HCEC 1CT (cell line): ENCODE data around the gene TIMP3.

Experiments
- DNase-seq: peaks from one replicate; pipeline ENCODE4 v3.0.0-alpha.2; 2017

TIMP3 gene

GRCh38 chr22:32809786-32810554 lies 8.5 kb downstream of the TIMP3 start:
- DNase-seq, result no peak

- DNase-seq, result no peak
Observed at GRCh38 chr22:32810555-32811133, 9.1 kb downstream of the TIMP3 start.

- DNase-seq, result no peak
Observed at GRCh38 chr22:32811788-32812545, 10.5 kb downstream of the TIMP3 start.

GRCh38 chr22:32814285-32814860 lies 12.9 kb downstream of the TIMP3 start:
- no peak for DNase-seq

- DNase-seq, result no peak
Observed at GRCh38 chr22:32815059-32815458, 13.6 kb downstream of the TIMP3 start.

- no peak for DNase-seq
Observed at GRCh38 chr22:32815943-32816342, 14.4 kb downstream of the TIMP3 start.

GRCh38 chr22:32817137-32817730 lies 15.7 kb downstream of the TIMP3 start:
- DNase-seq, result no peak

GRCh38 chr22:32818446-32819115 lies 17.1 kb downstream of the TIMP3 start:
- DNase-seq, result no peak

GRCh38 chr22:32819120-32819519 lies 17.6 kb downstream of the TIMP3 start:
- DNase-seq, result no peak

- DNase-seq, result no peak
Observed at GRCh38 chr22:32820131-32821119, 18.9 kb downstream of the TIMP3 start.

- DNase-seq, result no peak
Observed at GRCh38 chr22:32822179-32822877, 20.8 kb downstream of the TIMP3 start.

- no peak for DNase-seq
Observed at GRCh38 chr22:32823024-32823730, 21.7 kb downstream of the TIMP3 start.

- no peak for DNase-seq
Observed at GRCh38 chr22:32824531-32825312, 23.2 kb downstream of the TIMP3 start.

GRCh38 chr22:32826537-32826936 lies 25.0 kb downstream of the TIMP3 start:
- no peak for DNase-seq

- DNase-seq, result no peak
Observed at GRCh38 chr22:32827049-32827602, 25.6 kb downstream of the TIMP3 start.

- DNase-seq, result no peak
Observed at GRCh38 chr22:32828150-32828549, 26.6 kb downstream of the TIMP3 start.

- no peak for DNase-seq
Observed at GRCh38 chr22:32828561-32828960, 27.1 kb downstream of the TIMP3 start.

- no peak for DNase-seq
Observed at GRCh38 chr22:32829451-32829851, 27.9 kb downstream of the TIMP3 start.

GRCh38 chr22:32830473-32830872 lies 29.0 kb downstream of the TIMP3 start:
- DNase-seq, result no peak
